H4 (cell line): ENCODE results near the gene MRPL36. TPM values are rescaled to one million over a fixed set of nuclear protein-coding genes. Genes with fewer than 3 reads are reported as not detected.

ENCODE experiments used
- DNase-seq: peaks from one replicate; pipeline ENCODE4 v3.0.0-alpha.2; 2015; ENCODE audit warnings: low spot score
- total RNA-seq: library from RNA; depleted of rRNA; stranded (reverse); fragments of >200 nt; shearing (Covaris generic); gene quantifications from 2 replicates; pipeline ENCODE4 v1.2.3, GENCODE V29; 2014

Gene MRPL36
- total RNA-seq, 1 experiment from 2014 or later, result 95.5 TPM

DNA sequence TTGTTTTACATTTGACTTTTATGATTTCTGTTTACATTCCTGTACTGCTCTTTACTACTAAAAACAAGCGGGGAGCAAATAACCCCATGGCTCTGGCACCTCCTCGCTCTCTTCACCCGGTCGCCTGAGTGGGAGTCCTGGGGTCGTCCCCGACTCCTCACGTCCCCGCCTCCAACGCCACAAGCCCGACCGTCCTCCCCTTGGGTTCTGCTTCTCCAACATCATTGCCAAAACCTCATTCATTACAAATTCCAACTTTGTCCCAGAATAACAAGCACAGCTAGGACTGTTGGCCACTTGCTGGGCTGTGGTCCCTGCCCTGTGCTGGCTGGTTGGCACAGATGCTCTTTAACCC is 35.1 kb downstream of the MRPL36 start:
- DNase-seq, result no peak

DNA sequence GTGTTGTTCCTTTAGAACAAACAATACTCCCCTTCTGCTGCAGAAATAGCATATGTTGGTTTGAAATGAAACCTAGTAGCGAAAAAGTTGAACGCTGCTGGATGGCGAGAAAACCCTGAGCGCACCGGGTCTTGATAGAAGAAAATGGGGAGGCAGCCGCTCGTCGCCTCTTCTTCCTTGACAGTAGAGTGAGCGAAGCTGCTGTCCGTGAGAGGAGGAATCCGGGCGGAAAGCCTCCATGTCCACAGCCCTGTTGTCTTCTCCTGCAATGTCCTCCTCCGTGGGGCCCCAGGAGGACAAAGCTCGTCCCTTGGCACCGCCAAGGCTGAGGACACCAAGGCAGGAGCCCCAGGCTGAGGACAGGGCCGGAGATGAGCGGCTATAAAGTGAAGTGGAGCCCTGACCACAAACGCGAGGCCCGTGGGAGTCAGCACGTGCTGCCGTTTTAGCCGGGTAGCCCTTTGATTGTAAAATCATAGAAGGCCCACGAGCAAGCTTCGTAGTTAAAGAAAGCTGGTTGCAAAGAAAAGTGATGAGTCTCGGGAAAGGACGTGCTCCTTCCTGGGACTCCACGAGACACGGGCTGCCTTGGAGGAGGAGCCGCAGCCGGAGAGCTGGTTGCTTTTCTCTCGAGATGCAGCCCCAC is 35.6 kb downstream of the MRPL36 start:
- no peak for DNase-seq

DNA sequence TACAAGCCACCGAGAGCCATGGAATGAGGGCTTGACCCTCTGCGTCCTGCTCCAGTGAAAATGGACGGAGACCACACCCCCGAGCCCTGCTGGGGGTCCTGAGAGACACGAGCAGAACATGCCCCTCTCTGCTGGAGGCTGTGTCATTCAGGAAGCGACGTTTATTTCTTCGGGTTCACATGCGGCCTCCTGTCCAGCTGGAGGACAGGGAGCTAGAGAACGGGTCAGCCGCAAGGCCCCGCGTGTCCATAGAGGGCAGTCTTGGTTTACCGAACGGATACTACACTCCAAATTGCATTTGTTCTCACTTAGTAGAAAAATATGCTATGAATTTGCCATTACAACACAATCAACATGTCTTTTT is 36.1 kb downstream of the MRPL36 start:
- peak; percentile 61 for DNase-seq

DNA sequence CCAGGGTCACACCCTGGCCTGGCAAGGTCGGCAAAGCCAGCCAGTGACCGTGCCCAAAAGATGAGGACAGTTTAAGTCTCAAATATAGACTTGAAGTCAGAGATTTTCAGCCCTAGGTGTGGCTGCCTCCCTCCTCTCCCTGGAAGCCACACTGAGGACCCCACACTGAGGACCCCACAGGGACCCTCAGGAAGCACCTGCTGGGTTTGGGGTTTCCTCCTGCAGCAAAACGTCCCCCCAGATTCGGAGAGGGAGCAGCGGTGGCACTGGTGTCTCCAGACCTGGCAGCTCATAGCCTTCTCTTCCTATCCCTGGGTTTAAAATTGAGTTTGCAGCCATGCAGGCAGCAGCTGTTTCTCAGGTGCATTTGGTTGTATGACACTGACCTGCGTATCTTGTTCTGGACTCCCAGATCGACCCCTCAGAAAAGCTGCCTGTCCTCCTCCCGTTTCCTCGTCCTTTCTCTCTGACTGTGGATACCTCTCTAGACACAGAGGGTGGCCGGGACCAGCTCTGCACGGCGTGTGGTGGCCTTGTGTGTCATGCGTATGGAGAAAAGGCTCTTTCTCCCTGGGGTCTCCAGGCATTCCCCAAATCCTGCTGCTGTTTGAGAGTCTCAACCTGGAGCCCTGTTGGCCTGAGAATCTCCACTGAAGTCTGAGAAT is 36.6 kb downstream of the MRPL36 start:
- no peak for DNase-seq

DNA sequence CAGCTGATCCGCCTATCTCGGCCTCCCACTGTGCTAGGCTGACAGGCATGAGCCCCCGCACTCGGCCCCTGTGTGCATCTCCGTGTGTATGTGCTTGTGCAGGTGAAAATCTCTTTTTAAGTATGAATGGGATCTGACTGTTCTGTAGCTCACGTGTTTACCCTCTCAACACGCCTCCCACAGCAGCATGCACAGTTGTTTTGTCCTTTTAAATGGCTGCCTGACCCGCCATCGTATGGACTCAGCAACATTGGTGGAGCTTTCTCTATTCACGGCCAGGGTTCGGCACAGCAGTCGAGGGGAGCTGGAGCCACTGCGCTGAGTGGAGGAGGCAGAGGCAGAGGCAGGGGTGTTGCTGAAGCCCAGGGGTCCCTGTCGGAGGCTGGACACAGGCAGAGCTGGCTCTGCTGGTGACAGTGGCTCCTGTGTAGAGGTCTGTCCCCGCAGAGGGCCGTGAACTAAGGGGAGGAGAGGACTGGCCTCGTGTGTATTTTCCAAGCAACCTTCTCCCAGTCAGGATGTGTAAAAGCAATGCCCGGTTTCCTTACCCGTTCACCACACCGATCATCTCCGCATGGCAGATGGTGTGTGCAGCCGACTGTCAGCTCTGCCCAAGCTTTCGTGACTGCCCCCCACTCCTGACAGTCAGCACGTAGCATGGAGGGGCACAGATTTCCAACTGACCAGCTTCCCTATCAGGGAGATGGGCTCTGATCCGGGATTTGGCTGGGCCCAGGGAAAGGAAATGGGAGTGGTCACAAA is 37.3 kb downstream of the MRPL36 start:
- no peak for DNase-seq

DNA sequence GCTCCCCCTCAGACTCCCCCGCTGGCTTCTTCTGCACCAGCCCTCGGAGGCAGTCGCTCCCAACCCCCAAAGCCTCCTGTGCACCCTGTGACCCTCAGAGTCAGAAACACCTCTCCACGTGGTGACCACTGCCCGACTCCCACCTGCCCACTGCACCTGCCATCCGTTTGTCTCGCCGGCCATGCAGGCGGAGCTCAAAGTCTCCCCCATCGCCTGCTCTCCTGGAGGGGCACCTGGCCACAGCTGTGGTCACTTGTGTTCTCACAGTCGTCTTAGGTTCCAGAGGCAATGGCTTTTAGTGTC is 38.2 kb downstream of the MRPL36 start:
- no peak for DNase-seq

DNA sequence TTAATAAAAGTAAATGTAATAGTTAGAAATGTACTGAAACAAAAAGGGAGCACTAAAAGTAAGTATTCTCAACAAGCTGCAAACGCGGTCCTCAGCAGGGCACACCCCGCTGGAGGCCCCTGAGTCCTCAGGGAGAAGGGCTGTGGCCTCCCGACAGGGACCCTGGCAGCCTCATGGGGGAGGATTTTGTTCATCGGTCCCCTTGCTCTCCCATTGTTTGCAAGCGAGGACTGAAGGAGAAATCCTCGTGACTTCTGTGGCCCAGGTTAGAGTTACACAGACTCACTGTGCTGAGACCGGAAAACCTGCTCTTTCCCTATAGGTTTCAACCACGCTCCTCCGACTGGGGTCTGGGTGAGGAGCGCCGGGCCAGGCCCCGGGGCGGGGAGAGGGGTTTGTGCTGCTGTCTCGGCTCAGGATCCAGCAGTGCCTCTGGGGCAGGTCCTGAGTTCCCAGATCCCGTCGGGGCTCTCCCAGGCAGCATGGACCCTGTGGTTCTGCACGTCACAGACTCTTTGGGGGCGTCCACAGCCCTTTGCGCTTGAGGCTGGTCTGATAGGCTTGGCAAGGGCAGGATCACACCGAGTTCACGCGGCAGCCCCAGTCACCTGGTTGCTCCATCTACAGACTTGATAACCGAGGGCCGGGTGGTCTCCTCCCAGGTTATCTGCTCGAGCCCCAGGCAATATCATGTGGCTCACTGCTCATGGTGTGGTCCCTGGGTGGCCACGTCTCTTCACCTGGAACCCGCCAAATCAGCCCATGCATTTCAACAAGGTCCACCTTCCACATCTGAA is 38.8 kb downstream of the MRPL36 start:
- no peak for DNase-seq

DNA sequence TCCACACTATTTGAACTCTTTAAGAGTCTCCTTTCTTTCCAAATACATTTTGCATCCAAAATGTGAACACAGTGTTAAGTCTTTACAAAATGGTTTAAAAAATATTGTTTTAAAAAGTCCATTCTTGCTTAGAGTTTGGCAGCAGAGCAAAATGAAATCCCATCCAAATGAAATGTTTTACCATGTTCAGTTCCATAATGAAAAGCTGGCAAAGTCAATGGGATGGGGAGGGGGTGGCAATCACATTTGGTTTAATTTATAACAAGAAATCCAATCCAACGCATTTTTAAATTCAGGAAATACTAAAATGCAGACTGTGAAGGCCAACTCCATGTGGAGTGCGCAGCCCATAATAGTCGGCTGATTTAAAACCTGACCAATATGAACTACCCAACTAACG is 39.4 kb downstream of the MRPL36 start:
- no peak for DNase-seq

DNA sequence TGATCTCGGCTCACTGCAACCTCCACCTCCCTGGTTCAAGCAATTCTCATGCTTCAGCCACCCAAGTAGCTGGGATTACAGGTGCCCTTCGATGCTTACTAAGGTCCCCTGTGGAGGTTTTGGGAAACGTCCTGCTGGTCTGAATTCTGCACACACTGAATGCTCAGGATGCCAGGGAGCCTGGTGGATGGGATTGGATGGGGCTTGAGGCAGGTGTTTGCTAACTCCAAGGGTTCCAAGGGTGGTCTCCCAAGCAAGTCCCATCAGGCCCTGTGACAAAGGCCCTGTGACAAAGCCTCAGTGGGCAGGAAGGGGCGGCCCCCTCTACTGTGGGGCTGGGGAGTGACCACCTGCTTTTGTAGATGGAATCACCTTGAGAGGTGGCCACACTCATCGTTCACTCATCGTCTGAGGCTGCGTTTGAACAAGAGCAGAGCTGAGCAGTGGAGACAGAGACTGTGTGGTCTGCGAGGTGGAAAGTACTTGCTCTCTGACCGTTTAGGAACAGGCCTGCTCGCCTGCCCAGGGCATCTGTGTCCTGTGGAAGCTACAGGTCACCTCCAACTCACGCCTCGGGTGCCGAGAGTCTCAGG is 40.2 kb downstream of the MRPL36 start:
- DNase-seq, result no peak

DNA sequence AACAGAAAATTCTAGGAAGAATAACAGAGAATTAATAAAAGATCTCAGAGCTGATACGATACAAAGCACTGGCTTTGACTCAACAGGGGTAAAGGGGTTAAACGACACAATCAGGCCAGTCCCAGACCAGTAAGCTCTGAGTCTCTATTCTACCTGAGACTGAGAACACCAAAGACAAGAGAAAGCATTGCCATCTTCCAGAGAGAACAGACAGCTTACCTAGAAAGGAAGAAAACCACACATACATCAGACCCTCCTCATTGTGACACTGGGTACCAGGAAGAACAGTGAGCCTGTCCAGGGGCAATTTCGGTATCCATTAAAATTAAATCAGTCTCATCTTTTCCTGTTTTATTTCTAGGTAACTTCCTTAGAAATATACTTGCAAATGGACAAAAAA is 41.1 kb downstream of the MRPL36 start:
- DNase-seq, result no peak

DNA sequence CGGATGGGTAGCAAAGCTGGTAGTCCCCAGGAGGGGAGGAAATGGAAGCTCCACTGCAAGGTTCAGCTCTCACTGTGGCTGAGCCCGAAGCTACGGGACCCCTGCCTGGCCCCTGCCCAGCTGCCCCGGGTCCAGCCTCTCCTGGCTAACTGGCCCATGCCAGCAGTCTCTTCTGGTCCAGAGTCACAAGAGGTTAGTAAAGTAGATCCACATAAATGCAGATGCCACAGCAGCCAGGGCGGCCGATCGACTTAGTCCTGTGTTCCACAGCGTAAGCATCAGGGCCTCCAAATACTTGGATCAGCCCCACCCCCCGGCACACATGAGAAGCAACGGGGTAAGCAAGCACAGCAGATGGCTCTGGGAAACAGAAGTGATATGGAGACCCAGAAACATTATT is 42.1 kb downstream of the MRPL36 start:
- no peak for DNase-seq

DNA sequence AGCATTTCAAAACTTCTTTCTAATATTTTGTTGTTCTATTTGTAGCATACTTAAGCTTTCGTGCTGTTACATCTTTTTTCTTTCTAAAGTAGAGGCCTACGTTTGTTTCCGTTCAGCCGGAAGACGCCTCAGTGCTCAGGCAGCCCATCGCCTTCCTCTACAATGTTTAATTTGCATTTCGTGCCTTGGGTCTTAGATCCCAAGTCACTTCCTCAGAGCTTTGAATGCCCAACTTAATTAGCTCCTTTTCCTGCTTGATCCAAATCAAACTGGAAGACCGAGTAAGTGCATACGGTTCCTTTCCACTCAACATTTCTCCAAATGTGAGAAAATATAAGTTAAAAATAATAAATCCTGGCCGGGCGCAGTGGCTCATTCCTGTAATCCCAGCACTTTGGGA is 43.2 kb downstream of the MRPL36 start:
- DNase-seq, result no peak

DNA sequence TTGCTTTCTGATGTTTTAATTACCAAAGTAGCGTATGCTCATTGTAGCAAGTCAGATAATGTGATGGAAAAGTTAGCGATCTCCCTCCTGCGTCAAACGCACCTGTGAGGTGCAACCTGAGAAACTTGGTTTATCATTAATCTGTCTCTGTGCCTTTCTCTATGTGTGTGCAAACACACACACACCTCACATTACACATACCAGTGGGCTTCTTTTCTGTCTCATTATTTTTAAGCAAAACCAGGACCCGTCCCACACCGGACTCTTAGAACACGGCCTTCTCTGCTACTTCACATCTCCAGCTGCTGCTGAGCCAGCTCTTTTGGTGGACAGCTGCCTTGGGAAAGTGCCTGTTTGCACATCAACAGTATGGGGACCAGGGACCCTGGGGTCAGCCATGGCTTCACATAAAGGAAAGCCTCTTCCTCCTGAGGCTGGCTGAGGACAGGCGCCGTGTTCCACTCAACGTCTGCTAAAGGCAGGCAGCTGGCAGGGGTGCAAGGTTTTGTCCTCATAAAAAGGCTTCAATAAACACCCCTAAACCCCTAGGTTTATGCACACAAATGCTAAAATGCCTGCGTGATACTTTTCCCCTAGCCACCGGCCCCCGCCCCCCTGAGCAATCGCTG is 44.2 kb downstream of the MRPL36 start:
- DNase-seq, result no peak

DNA sequence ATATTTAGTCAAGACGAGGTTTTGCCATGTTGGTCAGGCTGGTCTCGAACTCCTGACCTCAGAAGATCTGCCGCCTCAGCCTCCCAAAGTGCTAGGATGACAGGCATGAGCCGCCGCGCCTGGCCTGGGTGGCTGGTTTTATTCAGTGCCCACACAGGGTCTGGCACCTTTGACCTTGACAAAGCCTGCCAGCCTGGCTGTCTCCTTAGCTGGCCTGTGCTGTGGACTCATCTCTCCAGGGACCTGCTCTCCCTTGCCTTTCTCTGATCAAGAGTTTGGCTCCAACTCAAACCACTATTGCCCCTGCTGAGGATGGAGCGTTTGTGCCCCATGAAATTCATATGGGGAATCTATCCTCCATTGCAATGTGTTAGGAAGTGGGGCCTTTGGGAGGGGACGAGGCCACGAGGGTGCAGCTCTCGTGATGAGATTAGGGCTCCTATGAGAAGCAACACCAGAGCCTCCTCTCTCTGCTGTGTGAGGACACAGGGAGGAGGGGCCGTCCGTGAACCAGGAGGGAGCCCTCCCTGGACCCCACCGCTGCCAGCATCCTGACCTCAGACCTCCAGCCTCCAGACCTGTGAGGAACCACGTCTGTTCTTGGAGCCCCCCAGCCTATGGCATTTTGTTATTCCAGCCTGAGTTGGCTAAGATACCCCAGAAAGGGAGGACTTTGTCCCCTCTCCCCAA is 45.0 kb downstream of the MRPL36 start:
- no peak for DNase-seq

DNA sequence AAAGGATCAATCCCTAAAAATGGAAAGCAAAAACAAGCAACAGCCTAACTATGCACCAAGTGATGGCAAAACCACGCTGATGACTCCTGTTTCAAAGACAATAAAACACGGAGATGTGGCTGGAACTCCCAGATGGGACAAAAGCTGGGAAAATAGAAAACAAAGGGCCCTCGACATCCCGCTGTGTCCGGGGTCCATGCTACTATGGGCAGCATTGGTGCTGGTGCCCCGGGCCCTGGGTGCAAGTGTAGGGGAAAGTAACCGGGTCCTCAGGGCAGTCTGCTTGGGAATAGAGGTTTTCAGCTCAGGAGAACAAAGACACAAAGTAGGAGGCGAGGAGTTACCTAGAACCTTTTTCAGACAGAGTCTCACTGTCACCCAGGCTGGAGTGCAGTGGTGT is 46.1 kb downstream of the MRPL36 start:
- no peak for DNase-seq

DNA sequence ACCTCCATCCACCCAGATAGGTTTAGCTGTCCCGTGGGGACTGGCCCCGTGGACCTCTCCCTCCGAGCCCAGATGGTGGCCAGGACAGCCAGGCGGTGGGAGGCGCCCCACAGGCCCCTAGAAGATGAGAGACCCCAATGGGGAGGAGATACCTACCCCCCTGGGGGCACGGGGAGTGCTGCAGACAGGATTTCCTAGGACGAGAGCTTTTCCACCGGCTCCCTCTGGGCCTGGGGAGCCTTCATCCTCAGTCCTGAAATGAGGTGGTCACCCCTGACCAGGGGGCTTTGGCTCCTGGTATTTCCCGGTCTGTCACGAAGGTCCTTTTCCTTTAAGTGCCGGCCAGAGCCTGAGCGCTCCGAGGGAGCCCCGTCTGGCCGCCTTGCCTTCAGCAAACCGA is 46.8 kb downstream of the MRPL36 start:
- DNase-seq, result no peak

DNA sequence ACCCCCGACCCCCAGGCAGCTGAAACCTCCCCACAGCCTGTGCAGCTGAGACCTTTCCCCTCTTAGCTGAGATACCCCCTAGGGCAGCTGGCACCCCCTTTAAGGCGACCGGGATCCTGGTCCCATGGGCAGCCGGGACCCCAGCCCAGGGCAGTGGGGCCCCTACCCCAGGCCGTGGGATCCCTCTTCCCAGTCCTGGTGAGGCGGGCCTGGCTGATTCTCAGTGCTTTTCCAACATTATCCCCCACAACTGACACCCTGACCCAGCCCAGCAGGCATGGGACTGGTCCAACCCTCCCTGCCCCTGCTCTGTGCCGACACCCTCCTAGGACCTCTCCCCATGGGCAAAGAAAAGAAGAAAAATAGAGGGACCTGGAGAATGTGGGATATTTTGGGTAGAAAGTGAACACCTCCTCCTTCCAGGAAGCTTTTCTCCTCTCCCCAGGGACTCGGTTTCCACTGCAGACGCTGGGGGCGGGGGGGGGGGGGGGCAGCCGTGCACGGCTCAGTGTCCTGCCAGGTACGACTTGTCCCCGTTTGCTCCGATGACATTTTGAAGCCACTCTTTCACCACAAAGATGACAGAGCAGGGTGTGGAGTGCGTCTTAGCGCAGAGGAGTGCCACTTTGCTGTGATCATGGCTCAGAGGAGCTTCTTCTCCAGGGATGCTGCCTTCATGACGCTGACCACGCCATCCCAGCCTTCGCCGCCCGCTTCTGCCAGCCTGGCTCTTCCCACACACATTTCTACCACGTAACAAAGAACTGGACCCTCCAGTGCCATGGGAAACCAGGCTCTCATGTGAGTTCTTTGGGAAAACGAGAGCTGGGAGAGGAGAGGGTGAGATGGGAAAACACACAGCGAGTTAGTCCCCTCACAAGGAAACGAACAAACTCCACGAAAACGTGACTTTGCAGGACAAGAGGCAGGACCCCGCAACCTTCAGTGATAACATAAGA is 47.5 kb downstream of the MRPL36 start:
- DNase-seq, result no peak

DNA sequence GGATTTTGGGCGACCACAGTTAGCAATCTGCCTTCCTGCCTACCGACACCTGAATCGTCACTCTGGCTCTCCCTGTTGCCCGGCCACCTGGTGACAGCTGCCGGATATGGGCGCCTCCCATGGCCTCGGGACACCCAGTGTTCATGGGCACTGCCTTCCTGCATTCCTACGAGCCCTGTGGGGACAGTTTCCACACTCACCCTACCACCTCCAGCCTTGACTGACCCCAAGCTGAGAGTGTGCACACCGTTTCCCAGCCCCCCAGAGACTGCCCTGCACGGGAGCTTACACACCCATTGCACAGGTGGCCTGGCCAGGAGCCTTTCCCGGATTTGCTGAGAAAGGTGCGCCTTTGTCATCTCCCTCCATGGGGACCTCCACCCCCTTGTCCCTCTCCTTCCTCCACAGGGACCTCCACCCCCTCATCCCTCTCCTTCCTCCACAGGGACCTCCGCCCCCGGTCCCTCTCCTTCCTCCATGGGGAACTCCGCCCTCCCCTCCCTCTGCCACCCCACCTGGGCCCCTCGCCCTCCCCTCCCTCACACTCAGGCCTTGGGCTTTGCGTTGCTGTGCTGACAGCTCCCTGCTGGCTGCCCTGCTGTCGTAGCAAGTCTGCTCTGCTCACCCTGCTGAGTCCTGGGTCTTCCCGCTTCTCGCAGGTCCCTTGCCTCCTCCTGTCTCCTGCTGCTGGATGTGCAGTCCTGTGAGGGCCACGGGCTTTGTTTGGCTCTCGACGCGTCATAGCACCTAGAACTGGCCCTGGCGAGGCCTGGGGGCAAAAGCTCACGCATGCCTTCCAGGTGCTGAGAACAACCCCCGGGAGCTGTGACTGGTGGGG is 48.4 kb downstream of the MRPL36 start:
- no peak for DNase-seq

DNA sequence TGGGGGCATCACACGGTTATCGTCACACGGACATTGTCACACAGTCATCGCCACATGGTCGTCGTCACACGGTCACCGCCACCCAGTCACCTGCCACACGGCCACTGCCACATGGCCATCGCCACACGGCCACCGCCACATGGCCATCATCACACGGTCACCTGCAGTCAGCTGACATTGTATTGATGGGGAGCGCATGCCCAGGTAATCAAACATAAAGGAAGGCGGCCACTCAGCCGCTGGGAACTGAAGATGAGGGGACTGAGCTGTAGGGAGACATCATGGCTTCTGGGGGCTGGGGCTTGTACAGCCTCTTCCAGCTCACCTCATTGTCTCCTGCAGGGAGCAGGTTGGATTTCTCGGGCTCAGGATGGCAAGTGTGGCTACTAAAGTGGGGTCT is 49.2 kb downstream of the MRPL36 start:
- DNase-seq, result no peak
